ENCODE data around the gene ZSWIM6.

- no peak for TF ChIP-seq CTCF (IDR thresholded peaks at IDR 0.05)
- no peak for TF ChIP-seq POLR2A (IDR thresholded peaks at IDR 0.05)
- TF ChIP-seq POLR2AphosphoS5 (IDR thresholded peaks at IDR 0.05) = no peak
Measured at GRCh38 chr5:61486476-61486875, 154.4 kb downstream of the ZSWIM6 start.

All from stomach (tissue), 4 donors.